ENCODE data around the gene IL1B.

- TF ChIP-seq CTCF (IDR thresholded peaks at IDR 0.05), result no peak
- TF ChIP-seq EZH2 (IDR thresholded peaks at IDR 0.05; ENCODE audit: borderline replicate concordance, insufficient read depth, low read depth, low read length, poor library complexity, severe bottlenecking), result no peak
Observed at GRCh38 chr2:112788653-112789052, 47.9 kb downstream of the IL1B start.
